Gastroesophageal sphincter (tissue), 4 donors: ENCODE data around the gene ZIM2. TPM values are rescaled to one million over a fixed set of nuclear protein-coding genes. Genes with fewer than 3 reads are reported as not detected.

ENCODE experiments used
- ATAC-seq: fragments of 150-250 bp; one replicate; pipeline ENCODE4 v1.9.1; 2016; ENCODE audit warnings: mild to moderate bottlenecking, moderate library complexity
- H3K27ac ChIP-seq, 4 donors: fragments of 200-600 bp; sonication (generic) in 3 of 4; 1 replicate in 3 of 4; 2 replicates in 1 of 4; pipeline ENCODE4 v1.5.1; 2016 to 2019
- H3K27me3 ChIP-seq: fragments of 200-600 bp; sonication (generic); one replicate; pipeline ENCODE4 v1.5.1; 2019
- H3K36me3 ChIP-seq, 2 donors: fragments of 200-600 bp; sonication (generic); one replicate each; pipeline ENCODE4 v1.5.1; 2019; ENCODE audit warnings: control low read depth in 1 of 2
- H3K4me1 ChIP-seq, 3 donors: fragments of 200-600 bp; sonication (generic); 1 replicate in 2 of 3; 2 replicates in 1 of 3; pipeline ENCODE4 v1.5.1; 2016 to 2019; ENCODE audit warnings: control low read depth in 2 of 3
- H3K4me3 ChIP-seq, 2 donors: fragments of 200-600 bp; sonication (generic); one replicate each; pipeline ENCODE4 v1.5.1; 2019; ENCODE audit warnings: mild to moderate bottlenecking in 1 of 2, moderate library complexity in 1 of 2
- H3K9me3 ChIP-seq, 3 donors: fragments of 200-600 bp; sonication (generic); one replicate each; pipeline ENCODE4 v1.5.1; 2017 to 2019; ENCODE audit warnings: control low read depth in 2 of 3
- CTCF ChIP-seq, 4 experiments: fragments of 200-600 bp in 2 of 4; fragments of 450-650 bp in 2 of 4; sonication (generic) in 1 of 4; IDR thresholded peaks; one replicate each; pipeline ENCODE4 v1.5.1; 2017 to 2019; ENCODE audit warnings: antibody characterized with exemption in 4 of 4, mild to moderate bottlenecking in 2 of 4, moderate library complexity in 2 of 4
- EP300 ChIP-seq: sonication (generic); formaldehyde crosslinking; IDR thresholded peaks from one replicate; pipeline ENCODE4 v1.6.1; 2017; ENCODE audit warnings: antibody characterized with exemption, mild to moderate bottlenecking
- POLR2A ChIP-seq, 2 donors: fragments of 450-650 bp; IDR thresholded peaks; one replicate each; pipeline ENCODE4 v1.6.1; 2017; ENCODE audit warnings: antibody characterized with exemption in 2 of 2, mild to moderate bottlenecking in 2 of 2, moderate library complexity in 1 of 2
- POLR2AphosphoS5 ChIP-seq: sonication (generic); formaldehyde crosslinking; IDR thresholded peaks from one replicate; pipeline ENCODE4 v1.6.1; 2017; ENCODE audit warnings: antibody characterized with exemption
- WGBS, 2 donors: methylation state at CpG; one replicate each; pipeline ENCODE4 v1.1.5; 2018; ENCODE audit warnings: low coverage in 1 of 2; 5-methylcytosine and 5-hydroxymethylcytosine counted together
- total RNA-seq, 4 donors: library from RNA; depleted of rRNA; stranded (reverse); fragments of >200 nt; gene quantifications; one replicate each; pipeline ENCODE4 v1.1.0, GENCODE V29; 2016

ZIM2 gene
- total RNA-seq, 4 donors from 2014 or later = 0.31 to 1.0 (median 0.39) TPM

GRCh38 chr19:56808717-56809392, 31.7 kb downstream of the ZIM2 start:
- Histone ChIP-seq H3K27me3 (no peaks in the 10 kb centered on the region), H3K4me3 (no peak overlapping the region), H3K4me1 (no peaks in the 10 kb centered on the region), H3K27ac (no peak overlapping the region), H3K36me3 (no peaks in the 10 kb centered on the region), H3K9me3 (peaks cover 0 to 23% (median 0%) of the 10 kb centered on the region in 3 donors)
- TF ChIP-seq EP300 (no peak), CTCF (IDR thresholded peaks at IDR 0.05) (no peak), POLR2AphosphoS5 (no peak), POLR2A (IDR thresholded peaks at IDR 0.05) (no peak)
- no peak for ATAC-seq
- WGBS, 2 donors = 80 to 100% methylated on average over 1 to 3 of the region's 3 CpGs

GRCh38 chr19:56806639-56807038, 33.9 kb downstream of the ZIM2 start:
- Histone ChIP-seq H3K27ac (no peak overlapping the region), H3K4me3 (no peak overlapping the region), H3K4me1 (no peaks in the 10 kb centered on the region), H3K36me3 (no peaks in the 10 kb centered on the region), H3K9me3 (peaks cover 0 to 36% (median 0%) of the 10 kb centered on the region in 3 donors), H3K27me3 (no peaks in the 10 kb centered on the region)
- no peak for ATAC-seq
- no peak for TF ChIP-seq CTCF (IDR thresholded peaks at IDR 0.05)
- TF ChIP-seq POLR2AphosphoS5 = no peak
- TF ChIP-seq EP300 = no peak

GRCh38 chr19:56778351-56778750, 62.2 kb downstream of the ZIM2 start:
- WGBS, 2 donors = 60 to 77% methylated on average over 3 to 4 of the region's 4 CpGs
- no peak for TF ChIP-seq EP300
- TF ChIP-seq POLR2A (IDR thresholded peaks at IDR 0.05) = no peak
- no peak for TF ChIP-seq POLR2AphosphoS5
- TF ChIP-seq CTCF (IDR thresholded peaks at IDR 0.05) = no peak
- H3K4me3 ChIP-seq = no peak overlapping the region
- no peaks in the 10 kb centered on the region for H3K9me3 ChIP-seq
- H3K4me1 ChIP-seq = no peaks in the 10 kb centered on the region
- no peak for ATAC-seq
- no peaks in the 10 kb centered on the region for H3K36me3 ChIP-seq
- H3K27me3 ChIP-seq = no peaks in the 10 kb centered on the region
- H3K27ac ChIP-seq = no peak overlapping the region

- H3K9me3 ChIP-seq = peaks cover 0 to 3% (median 0%) of the 10 kb centered on the region in 3 donors
- no peaks in the 10 kb centered on the region for H3K36me3 ChIP-seq
- no peak for TF ChIP-seq CTCF (IDR thresholded peaks at IDR 0.05)
- no peak for TF ChIP-seq EP300
- no peak for TF ChIP-seq POLR2AphosphoS5
- no peak for TF ChIP-seq POLR2A (IDR thresholded peaks at IDR 0.05)
- ATAC-seq = no peak
- 87 to 97% methylated on average over 4 of the region's 4 CpGs for WGBS, 2 donors
- H3K27me3 ChIP-seq = no peaks in the 10 kb centered on the region
- H3K4me1 ChIP-seq = peaks cover 0 to 12% (median 0%) of the 10 kb centered on the region in 3 donors
- no peak overlapping the region for H3K4me3 ChIP-seq
- no peak overlapping the region for H3K27ac ChIP-seq
Measured at GRCh38 chr19:56769650-56770049, 70.9 kb downstream of the ZIM2 start.

GRCh38 chr19:56765137-56765536, 75.4 kb downstream of the ZIM2 start:
- peaks cover 0 to 7% (median 0%) of the 10 kb centered on the region in 3 donors for H3K9me3 ChIP-seq
- H3K27ac ChIP-seq = no peak overlapping the region
- peaks cover 0 to 12% (median 0%) of the 10 kb centered on the region in 3 donors for H3K4me1 ChIP-seq
- peak overlapping the region; percentile 43 to 57 for H3K4me3 ChIP-seq
- WGBS, 2 donors = 0 to 1% methylated on average over 5 to 17 of the region's 28 CpGs
- peak; percentile 55 for ATAC-seq
- no peak for TF ChIP-seq CTCF (IDR thresholded peaks at IDR 0.05)
- TF ChIP-seq EP300 = no peak
- TF ChIP-seq POLR2AphosphoS5 = no peak
- no peak for TF ChIP-seq POLR2A (IDR thresholded peaks at IDR 0.05)
- H3K36me3 ChIP-seq = no peaks in the 10 kb centered on the region
- H3K27me3 ChIP-seq = no peaks in the 10 kb centered on the region
